Suppressor macrophage treated with lipopolysaccharide for 1 hour (primary cell): ENCODE measurements around the gene EIF4B.
A peak's percentile ranks its signal among the peaks of the same experiment; 100 is the strongest.
"Not testable (repeated sequence)": the region's sequence is repeated elsewhere in the genome, so short reads cannot be mapped to it uniquely, and the experiment has no call there.

ENCODE experiments used
- DNase-seq, 3 donors: peaks; one replicate each; pipeline ENCODE4 v3.0.0-alpha.2; 2020 to 2022

EIF4B gene, protein sequence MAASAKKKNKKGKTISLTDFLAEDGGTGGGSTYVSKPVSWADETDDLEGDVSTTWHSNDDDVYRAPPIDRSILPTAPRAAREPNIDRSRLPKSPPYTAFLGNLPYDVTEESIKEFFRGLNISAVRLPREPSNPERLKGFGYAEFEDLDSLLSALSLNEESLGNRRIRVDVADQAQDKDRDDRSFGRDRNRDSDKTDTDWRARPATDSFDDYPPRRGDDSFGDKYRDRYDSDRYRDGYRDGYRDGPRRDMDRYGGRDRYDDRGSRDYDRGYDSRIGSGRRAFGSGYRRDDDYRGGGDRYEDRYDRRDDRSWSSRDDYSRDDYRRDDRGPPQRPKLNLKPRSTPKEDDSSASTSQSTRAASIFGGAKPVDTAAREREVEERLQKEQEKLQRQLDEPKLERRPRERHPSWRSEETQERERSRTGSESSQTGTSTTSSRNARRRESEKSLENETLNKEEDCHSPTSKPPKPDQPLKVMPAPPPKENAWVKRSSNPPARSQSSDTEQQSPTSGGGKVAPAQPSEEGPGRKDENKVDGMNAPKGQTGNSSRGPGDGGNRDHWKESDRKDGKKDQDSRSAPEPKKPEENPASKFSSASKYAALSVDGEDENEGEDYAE

GRCh38 chr12:53005986-53006809 is at the start of gene EIF4B:
Gene EIF4B (plus strand): TSS chr12:53006456. CDS start chr12:53006484, 28 bp downstream.
- peak; percentile 100 for DNase-seq

GRCh38 chr12:52956987-52957386 is 49.3 kb upstream of the EIF4B start:
- DNase-seq, result no peak

GRCh38 chr12:52964556-52965336 is 41.5 kb upstream of the EIF4B start:
- peak; percentile 5 to 23 (median 13) for DNase-seq

DNA sequence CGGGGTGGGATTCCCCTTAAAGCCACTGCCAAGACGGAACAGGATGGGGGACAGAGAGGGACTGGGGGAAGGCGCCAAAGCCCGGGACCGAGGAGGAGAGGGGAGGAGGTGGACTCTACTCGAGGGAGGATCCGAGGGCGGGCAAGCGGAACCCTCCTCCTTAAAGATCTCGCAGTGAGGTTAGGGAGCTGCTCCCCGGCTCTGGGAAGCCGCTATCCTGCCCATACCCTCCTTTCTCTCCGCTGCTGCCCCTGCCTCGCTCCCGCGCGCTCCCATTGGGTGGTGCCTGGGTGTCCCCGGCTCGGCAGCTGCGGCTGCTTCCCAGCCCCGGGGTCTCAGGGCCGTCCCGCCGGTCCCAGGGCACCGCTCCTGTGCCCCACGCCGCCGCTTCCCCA is 40.9 kb upstream of the EIF4B start:
- DNase-seq, result no peak

DNA sequence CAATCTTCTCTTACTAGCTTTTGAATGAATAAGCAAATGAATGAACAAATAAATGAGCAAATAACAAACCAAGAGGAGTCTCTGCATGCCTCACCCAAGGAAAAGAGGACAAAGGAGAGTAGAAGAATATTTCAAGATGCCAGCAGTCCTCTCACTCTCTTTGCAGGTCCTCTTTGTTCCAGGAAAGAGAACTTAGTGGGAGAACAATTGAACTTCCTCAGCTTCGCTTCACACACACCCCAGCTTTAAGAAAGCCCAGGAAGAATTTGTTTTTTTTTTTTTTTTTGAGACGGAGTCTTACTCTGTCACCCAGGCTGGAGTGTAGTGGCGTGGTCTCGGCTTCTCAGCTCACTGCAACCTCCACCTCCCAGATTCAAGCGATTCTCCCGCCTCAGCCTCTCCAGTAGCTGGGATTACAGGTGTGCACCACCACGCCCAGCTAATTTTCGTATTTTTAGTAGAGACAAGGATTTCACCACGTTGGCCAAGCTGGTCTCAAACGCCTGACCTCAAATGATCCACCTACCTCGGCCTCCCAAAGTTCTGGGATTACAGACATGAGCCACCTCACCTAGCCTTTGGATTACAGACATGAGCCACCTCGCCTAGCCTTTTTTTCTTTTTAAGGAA is 37.0 kb upstream of the EIF4B start:
- no peak for DNase-seq

DNA sequence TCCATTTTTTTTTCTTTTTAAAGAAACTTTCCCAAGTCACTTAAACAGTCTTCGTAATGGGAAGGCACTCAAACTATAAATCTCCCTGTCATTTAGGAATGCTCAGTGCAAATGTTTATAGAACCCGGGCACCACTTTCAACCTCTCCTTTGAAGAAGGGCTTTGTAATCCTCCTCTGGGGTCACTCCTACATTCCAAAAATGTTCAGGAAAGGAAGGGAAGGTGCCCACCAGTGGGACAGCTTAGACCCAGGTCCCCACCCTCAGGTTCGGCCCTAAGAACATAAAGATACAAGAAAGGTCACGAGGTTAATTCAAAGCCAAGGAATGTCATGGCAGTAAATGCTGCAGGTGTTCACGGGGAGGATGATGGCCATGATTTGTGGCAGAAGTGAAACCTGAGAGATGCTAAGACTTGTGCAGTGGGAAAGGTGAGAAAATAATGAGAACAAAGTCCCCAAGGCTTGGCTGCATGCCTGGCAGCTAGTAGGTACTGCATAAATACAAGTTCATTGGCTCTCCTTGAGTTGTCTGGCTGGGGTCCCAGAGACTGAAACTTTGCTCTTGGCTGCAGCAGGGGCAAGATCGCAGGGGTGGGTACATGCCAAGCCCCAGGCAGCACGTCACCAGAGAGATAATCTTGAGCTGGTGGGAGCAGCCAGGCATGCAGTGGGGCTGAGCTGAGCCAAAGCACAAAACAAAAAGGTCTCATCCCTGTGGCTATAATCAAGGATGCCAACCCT is 36.3 kb upstream of the EIF4B start:
- no peak for DNase-seq

DNA sequence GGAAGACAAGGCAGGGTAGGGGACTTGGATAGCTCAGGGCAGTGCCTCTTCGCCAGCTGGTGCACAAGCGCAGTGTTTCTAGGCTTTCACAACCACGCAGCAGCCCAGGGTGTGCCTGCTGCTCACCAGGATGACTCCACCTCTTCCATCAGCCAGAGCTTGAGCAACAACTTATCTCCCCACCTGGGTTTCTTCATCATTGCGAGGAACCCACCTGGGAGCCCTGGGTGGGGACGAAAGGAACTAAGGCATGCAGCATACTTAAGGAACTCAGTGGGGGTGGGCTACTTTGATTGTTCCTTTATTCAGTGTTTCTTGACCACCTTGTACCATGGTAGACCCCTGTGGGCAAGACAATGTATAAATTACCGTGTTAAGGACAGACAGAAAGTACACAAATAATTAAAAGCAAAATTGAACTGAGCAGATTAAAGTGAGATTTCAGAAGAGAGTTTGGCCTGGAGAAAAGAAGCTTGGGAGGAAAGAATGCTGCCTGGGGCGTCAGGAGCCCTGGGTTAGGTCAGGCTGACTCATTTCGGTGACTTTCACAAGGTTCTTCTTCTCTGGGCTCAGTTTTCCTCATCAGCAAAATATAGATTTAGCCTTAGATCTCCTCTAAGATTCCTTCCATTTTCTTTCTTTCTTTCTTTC is 34.5 kb upstream of the EIF4B start:
- peak in 2 of 3 donors; percentile 18 to 20 for DNase-seq

- DNase-seq, result no peak
Observed at GRCh38 chr12:52975204-52975603, 31.1 kb upstream of the EIF4B start.

DNA sequence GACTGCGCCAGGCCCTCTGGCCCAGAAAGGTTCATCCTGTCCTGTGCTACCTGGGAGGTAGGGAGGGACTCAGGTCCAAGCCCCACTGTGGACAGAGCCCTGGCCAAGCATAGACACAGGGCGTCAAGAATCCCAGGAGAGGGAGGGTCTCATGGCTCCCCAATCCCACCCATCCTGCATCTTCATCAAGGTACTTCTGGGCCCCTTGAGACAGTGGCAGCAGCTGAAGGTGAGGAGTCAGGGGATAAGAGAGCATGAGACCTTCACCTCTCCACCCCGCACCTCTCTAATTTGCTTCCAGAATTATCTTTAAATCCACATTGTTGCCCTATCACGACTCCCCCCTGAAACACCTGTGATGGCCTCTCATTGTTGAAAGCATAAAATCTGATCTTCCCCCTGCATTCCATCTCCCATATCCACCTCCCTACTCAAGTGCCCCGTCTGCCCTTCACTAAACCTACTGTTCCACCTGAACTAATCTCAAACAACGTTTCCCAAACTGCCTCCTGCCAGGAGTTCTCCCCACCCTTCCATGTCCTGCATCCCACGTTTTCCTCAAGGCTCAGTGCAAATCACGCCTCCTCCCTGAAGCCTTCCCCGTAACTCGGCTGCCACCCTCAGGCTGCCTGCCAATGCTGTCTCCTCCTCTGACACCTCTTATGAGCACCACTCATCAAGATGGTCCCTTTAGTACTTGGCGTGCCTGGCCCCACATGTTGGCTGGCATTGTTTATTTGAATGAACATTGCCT is 30.3 kb upstream of the EIF4B start:
- no peak for DNase-seq

DNA sequence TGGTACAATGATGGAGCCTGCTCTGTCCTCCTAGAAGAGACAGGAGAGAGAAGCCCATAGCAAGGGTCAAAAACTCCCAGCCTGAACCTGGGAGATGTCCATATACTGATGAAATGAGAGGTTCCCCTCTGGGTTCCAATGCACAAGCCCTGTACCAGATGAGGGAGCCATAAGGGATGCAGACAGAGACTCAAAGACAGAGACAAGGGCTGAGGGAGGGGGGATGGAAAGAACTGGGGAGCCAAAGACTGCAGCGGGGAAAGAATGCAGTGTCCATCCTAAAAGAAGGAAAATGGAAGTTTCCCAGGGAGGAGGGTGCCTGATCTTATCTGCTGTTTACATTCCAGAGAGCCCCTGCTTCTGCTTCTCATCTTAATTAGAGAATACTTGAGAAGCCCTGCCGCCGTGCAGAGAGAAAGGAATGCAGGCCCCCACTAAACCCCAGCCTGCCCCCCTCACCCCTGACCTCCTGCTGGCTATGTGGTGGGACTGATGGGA is 29.6 kb upstream of the EIF4B start:
- no peak for DNase-seq

DNA sequence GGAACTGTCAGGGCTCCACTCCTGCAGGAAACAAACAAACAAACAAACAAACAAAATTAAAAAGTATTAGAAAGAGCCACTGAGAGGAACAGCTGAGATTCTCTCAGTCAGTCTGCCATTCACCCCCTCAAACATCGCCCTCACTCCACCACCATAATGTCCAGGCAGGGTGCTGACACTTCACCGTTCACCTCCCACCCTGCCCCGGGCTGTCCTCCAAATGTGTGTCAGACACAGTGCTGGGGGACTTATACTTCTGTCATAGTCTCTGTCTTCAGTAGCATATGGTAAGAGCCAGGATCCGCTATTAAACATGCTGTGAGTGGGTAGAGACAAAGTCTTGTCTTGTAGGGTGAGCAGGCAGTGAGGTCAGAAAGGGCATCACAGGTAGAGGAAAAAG is 29.1 kb upstream of the EIF4B start:
- DNase-seq, result no peak

- no peak for DNase-seq
Observed at GRCh38 chr12:52980096-52980649, 26.1 kb upstream of the EIF4B start.

GRCh38 chr12:52980650-52981423 is 25.4 kb upstream of the EIF4B start:
- DNase-seq, result peak; percentile 94 to 96 (median 95)

- DNase-seq, result no peak
Observed at GRCh38 chr12:52984136-52984535, 22.1 kb upstream of the EIF4B start.

GRCh38 chr12:52988898-52989297 is 17.4 kb upstream of the EIF4B start:
- peak in 1 of 3 donors; percentile 30 for DNase-seq

DNA sequence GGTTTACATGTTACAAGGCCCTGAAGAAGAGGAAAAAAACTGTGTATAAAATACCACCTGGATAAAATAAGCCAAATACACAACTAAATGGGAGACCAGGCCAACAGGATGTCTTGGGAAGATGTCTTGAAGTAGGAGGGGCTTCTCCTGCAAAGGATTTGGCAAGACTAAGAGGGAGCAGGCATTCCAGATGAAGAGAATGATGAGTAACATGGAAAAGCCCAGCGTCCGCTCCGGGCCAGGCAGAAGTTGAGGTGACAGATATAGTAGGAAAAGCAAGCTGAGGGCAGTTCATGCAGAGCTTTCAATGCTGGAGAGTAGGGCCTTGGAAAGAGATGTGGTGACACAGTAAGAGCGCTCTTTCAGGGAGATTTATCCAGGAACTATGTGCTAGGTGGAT is 16.1 kb upstream of the EIF4B start:
- DNase-seq, result no peak

DNA sequence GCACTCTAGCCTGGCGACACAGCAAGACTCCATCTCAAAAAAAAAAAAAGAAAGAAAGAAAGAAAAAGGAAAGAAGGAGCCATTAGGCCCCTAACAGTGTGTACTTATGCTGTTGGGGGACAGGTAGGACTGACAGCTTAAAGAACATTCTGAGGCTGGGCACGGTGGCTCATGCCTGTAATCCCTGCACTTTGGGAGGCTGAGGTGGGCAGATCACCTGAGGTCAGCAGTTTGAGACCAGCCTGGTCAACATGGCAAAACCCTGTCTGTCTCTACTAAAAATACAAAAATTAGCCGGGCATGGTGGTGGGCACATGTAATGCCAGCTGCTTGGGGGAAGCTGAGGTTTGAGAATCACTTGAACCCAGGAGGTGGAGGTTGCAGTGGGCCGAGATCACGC is 14.0 kb upstream of the EIF4B start:
- DNase-seq, result not testable (repeated sequence)

DNA sequence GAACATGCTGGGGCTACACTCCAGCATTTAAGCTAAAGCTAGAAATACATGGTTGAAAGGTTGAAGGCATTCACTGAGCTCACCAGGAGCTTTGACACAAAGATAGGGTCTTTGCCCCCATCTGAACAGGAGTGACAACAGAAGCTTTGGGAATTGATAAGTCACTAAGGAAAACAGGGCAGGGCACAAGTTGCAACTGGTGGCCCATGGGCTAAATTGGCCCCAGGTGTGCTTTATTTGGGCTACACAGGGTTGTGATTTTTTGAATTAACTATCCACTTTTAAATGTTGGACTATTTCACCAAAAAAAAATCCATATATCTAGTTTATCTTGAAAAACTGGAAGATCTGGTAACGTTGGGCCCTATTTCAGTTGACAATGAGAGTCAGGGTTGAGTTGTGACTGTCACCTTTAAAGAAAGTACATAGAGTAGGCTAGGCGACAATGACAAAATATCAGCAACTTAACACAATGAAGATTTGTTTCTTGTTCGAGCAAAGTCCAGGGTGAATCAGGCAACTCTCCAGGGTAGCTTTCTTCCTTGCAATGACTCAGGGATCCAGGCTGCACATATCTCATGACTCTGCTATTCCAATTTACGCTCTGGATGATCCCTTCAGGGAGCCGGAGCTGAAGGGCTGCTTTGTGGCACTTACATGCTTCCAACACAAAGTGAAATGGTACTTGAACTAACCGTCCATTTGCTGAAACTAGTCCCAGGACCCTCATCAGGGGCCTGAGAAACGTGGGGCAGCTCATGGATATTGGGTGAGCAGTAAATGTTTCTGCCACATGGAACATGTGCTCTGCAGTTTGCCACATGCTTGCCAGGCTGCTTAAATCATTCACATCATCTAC is 13.3 kb upstream of the EIF4B start:
- DNase-seq, result no peak
